Testis (tissue), 3 donors: ENCODE data around the gene LARGE1. TPM values are rescaled to one million over a fixed set of nuclear protein-coding genes. Genes with fewer than 3 reads are reported as not detected.

Experiments used
- DNase-seq: peaks from one replicate; pipeline ENCODE4 v3.0.0-alpha.2; 2019
- H3K27ac ChIP-seq, 2 donors: fragments of 200-600 bp; sonication (generic); one replicate each; pipeline ENCODE4 v1.5.1; 2019
- H3K27me3 ChIP-seq: fragments of 200-600 bp; sonication (generic); one replicate; pipeline ENCODE4 v1.5.1; 2019
- H3K36me3 ChIP-seq: fragments of 200-600 bp; sonication (generic); one replicate; pipeline ENCODE4 v1.5.1; 2017; ENCODE audit warnings: low read depth; ENCODE audit errors: missing control alignments
- H3K4me1 ChIP-seq: fragments of 200-600 bp; sonication (generic); one replicate; pipeline ENCODE4 v1.5.1; 2019
- H3K4me3 ChIP-seq, 2 donors: fragments of 200-600 bp; sonication (generic); one replicate each; pipeline ENCODE4 v1.5.1; 2017 to 2019
- H3K9me3 ChIP-seq: fragments of 200-600 bp; sonication (generic); one replicate; pipeline ENCODE4 v1.5.1; 2017
- POLR2A ChIP-seq: fragments of 450-650 bp; IDR thresholded peaks from one replicate; pipeline ENCODE4 v1.6.1; 2017; ENCODE audit warnings: antibody characterized with exemption, mild to moderate bottlenecking, moderate library complexity
- WGBS, 2 donors: methylation state at CpG; one replicate each; pipeline ENCODE4 v1.1.5; 2018; 5-methylcytosine and 5-hydroxymethylcytosine counted together
- intact Hi-C: fragments of 100-400 bp; cut with DNase I; formaldehyde crosslinking; loops from one replicate; pipeline ENCODE4 v1.15.1; 2023; ENCODE audit warnings: low total_unique reads
- polyA plus RNA-seq: library from polyadenylated mRNA; stranded (reverse); fragments of 350-450 nt; fragmentation: Illumina TruSeq; extraction: RNeasy Lipid Tissue Mini Kit (QIAGEN cat#74804); gene quantifications from one replicate; pipeline ENCODE4 v1.2.3, GENCODE V29; 2014; ENCODE audit warnings: low read depth, low replicate concordance; ENCODE audit not compliant: insufficient read depth
- total RNA-seq, 2 donors: library from RNA; depleted of rRNA; stranded (reverse); fragments of >200 nt; gene quantifications; one replicate each; pipeline ENCODE4 v1.2.3, GENCODE V29; 2016
- TF ChIP-seq, protein P1 (sequence below), 3 experiments: fragments of 450-650 bp in 2 of 3; fragments of 200-600 bp in 1 of 3; sonication (generic) in 1 of 3; IDR thresholded peaks; one replicate each; pipeline ENCODE4 v1.5.1; 2016 to 2019; ENCODE audit warnings: antibody characterized with exemption in 3 of 3, mild to moderate bottlenecking in 2 of 3, moderate library complexity in 1 of 3

Gene LARGE1
- total and polyA plus RNA-seq, 3 donors from 2014 or later: 19.5 to 27.3 (median 21.8) TPM

GRCh38 chr22:33535937-33536875 is 384.1 kb downstream of the LARGE1 start:
- peak overlapping the region in 1 of 2 donors; percentile 19 for H3K27ac ChIP-seq
- no peak for TF ChIP-seq POLR2A
- TF ChIP-seq, protein P1, sequence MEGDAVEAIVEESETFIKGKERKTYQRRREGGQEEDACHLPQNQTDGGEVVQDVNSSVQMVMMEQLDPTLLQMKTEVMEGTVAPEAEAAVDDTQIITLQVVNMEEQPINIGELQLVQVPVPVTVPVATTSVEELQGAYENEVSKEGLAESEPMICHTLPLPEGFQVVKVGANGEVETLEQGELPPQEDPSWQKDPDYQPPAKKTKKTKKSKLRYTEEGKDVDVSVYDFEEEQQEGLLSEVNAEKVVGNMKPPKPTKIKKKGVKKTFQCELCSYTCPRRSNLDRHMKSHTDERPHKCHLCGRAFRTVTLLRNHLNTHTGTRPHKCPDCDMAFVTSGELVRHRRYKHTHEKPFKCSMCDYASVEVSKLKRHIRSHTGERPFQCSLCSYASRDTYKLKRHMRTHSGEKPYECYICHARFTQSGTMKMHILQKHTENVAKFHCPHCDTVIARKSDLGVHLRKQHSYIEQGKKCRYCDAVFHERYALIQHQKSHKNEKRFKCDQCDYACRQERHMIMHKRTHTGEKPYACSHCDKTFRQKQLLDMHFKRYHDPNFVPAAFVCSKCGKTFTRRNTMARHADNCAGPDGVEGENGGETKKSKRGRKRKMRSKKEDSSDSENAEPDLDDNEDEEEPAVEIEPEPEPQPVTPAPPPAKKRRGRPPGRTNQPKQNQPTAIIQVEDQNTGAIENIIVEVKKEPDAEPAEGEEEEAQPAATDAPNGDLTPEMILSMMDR (IDR thresholded peaks at IDR 0.05): no peak
- H3K4me1 ChIP-seq: peaks cover 27% of the 10 kb centered on the region
- 55 to 61% methylated on average over 15 of the region's 15 CpGs for WGBS, 2 donors
- H3K27me3 ChIP-seq: no peaks in the 10 kb centered on the region
- H3K9me3 ChIP-seq: no peaks in the 10 kb centered on the region
- no peak for DNase-seq
- intact Hi-C loops: no loop called here
- H3K36me3 ChIP-seq: no peaks in the 10 kb centered on the region
- H3K4me3 ChIP-seq: no peak overlapping the region

- intact Hi-C loops: no loop called here
- Histone ChIP-seq H3K4me3 (no peak overlapping the region), H3K36me3 (no peaks in the 10 kb centered on the region), H3K9me3 (no peaks in the 10 kb centered on the region), H3K4me1 (no peaks in the 10 kb centered on the region), H3K27ac (no peak overlapping the region), H3K27me3 (no peaks in the 10 kb centered on the region)
- 80 to 82% methylated on average over 9 of the region's 9 CpGs for WGBS, 2 donors
- DNase-seq: no peak
- TF ChIP-seq, protein P1 (IDR thresholded peaks at IDR 0.05): no peak
These were observed 390.7 kb downstream of the LARGE1 start for GRCh38 chr22:33529424-33530113.

DNA sequence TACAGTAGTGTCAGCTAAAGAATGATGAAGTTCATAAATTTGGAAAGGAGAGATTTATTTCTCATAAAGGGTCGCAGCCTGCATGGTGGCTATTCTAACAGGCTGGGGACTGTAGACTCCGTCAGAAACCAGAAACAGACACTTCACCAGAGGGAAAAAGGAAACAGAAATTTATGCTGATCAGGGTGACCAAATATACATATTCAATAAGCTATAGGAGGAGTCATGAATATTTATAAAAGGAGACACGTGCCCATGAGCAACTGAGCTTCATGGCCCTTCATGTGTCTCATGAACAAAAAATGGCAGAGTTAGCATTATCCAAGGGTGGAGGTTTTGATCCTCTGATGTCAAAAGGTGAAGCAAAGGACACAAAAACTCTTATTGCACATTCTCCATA is 392.1 kb downstream of the LARGE1 start:
- Histone ChIP-seq H3K36me3 (no peaks in the 10 kb centered on the region), H3K9me3 (no peaks in the 10 kb centered on the region), H3K27me3 (no peaks in the 10 kb centered on the region), H3K27ac (no peak overlapping the region), H3K4me1 (no peaks in the 10 kb centered on the region), H3K4me3 (no peak overlapping the region)
- DNase-seq: no peak
- WGBS, 2 donors: 56 to 90% methylated on average over 3 of the region's 3 CpGs
- intact Hi-C loops: no loop called here
- TF ChIP-seq POLR2A: no peak
- TF ChIP-seq, protein P1 (IDR thresholded peaks at IDR 0.05): no peak

- TF ChIP-seq, protein P1 (IDR thresholded peaks at IDR 0.05): no peak
- no peak for TF ChIP-seq POLR2A
- H3K27me3 ChIP-seq: no peaks in the 10 kb centered on the region
- H3K27ac ChIP-seq: no peak overlapping the region
- whole genome bisulfite sequencing, 2 donors: 93 to 94% methylated on average over 12 of the region's 12 CpGs
- no peaks in the 10 kb centered on the region for H3K9me3 ChIP-seq
- DNase-seq: no peak
- intact Hi-C loops: no loop called here
- H3K4me3 ChIP-seq: no peak overlapping the region
- H3K36me3 ChIP-seq: no peaks in the 10 kb centered on the region
- no peaks in the 10 kb centered on the region for H3K4me1 ChIP-seq
These were observed 393.7 kb downstream of the LARGE1 start for GRCh38 chr22:33526434-33527107.
